Uterus (tissue), 4 donors: ENCODE data around the gene SEMA3E. TPM values are rescaled to one million over a fixed set of nuclear protein-coding genes. Genes with fewer than 3 reads are reported as not detected.

Experiments used
- DNase-seq, 2 donors: peaks; one replicate each; pipeline ENCODE4 v3.0.0-alpha.2; 2019 to 2020
- H3K27ac ChIP-seq, 2 donors: fragments of 200-600 bp; sonication (generic); 1 replicate in 1 of 2; 2 replicates in 1 of 2; pipeline ENCODE4 v1.5.1; 2016 to 2018
- H3K27me3 ChIP-seq, 2 donors: fragments of 200-600 bp; sonication (generic); one replicate each; pipeline ENCODE4 v1.5.1; 2018 to 2019; ENCODE audit warnings: control low read depth in 1 of 2
- H3K36me3 ChIP-seq, 2 donors: fragments of 200-600 bp; sonication (generic); one replicate each; pipeline ENCODE4 v1.5.1; 2019; ENCODE audit warnings: control low read depth in 1 of 2
- H3K4me1 ChIP-seq, 2 donors: fragments of 200-600 bp; sonication (generic); one replicate each; pipeline ENCODE4 v1.5.1; 2018 to 2019; ENCODE audit warnings: control low read depth in 1 of 2
- H3K4me3 ChIP-seq, 2 donors: fragments of 200-600 bp; sonication (generic); 1 replicate in 1 of 2; 2 replicates in 1 of 2; pipeline ENCODE4 v1.5.1; 2018 to 2019; ENCODE audit warnings: mild to moderate bottlenecking in 1 of 2
- H3K9me3 ChIP-seq, 2 donors: fragments of 200-600 bp; sonication (generic); one replicate each; pipeline ENCODE4 v1.5.1; 2019; ENCODE audit warnings: control low read depth in 1 of 2
- CTCF ChIP-seq, 4 experiments: fragments of 200-600 bp in 2 of 4; fragments of 450-650 bp in 2 of 4; sonication (generic) in 2 of 4; IDR thresholded peaks; one replicate each; pipeline ENCODE4 v1.5.1; 2016 to 2019; ENCODE audit warnings: antibody characterized with exemption in 4 of 4, mild to moderate bottlenecking in 2 of 4, moderate library complexity in 1 of 4
- POLR2A ChIP-seq, 2 donors: fragments of 450-650 bp; IDR thresholded peaks; one replicate each; pipeline ENCODE4 v1.6.1; 2016; ENCODE audit warnings: antibody characterized with exemption in 2 of 2, mild to moderate bottlenecking in 1 of 2, moderate library complexity in 1 of 2
- intact Hi-C: fragments of 100-400 bp; cut with DNase I; formaldehyde crosslinking; loops from one replicate; pipeline ENCODE4 v1.15.1; 2023; ENCODE audit warnings: low total_unique reads
- total RNA-seq, 4 donors: library from RNA; depleted of rRNA in 3 of 4; stranded (reverse); fragments of >200 nt in 3 of 4; gene quantifications; one replicate each; pipeline versions ENCODE4 v1.1.0 to v1.2.4, GENCODE V29; 2014 to 2023
- donor health status: DM: yes; HTN: yes; CAD: no.

Gene SEMA3E
- total RNA-seq, 4 donors from 2014 or later, result 0.77 to 15.8 (median 2.2) TPM

GRCh38 chr7:83629117-83629880, 19.6 kb downstream of the SEMA3E start:
- peaks cover 0 to 3% of the 10 kb centered on the region in 2 donors for H3K27me3 ChIP-seq
- H3K27ac ChIP-seq, result no peak overlapping the region
- H3K9me3 ChIP-seq, result no peaks in the 10 kb centered on the region
- H3K36me3 ChIP-seq, result no peaks in the 10 kb centered on the region
- H3K4me1 ChIP-seq, result no peaks in the 10 kb centered on the region
- DNase-seq, result no peak
- no peak overlapping the region for H3K4me3 ChIP-seq
- TF ChIP-seq POLR2A (IDR thresholded peaks at IDR 0.05), result no peak
- TF ChIP-seq CTCF (IDR thresholded peaks at IDR 0.05), result no peak
- intact Hi-C loops, result no loop called here

GRCh38 chr7:83617858-83618257, 31.1 kb downstream of the SEMA3E start:
- intact Hi-C loops, result no loop called here
- Histone ChIP-seq H3K4me1 (no peaks in the 10 kb centered on the region), H3K27me3 (no peaks in the 10 kb centered on the region), H3K36me3 (no peaks in the 10 kb centered on the region), H3K27ac (no peak overlapping the region), H3K4me3 (no peak overlapping the region), H3K9me3 (no peaks in the 10 kb centered on the region)
- TF ChIP-seq CTCF (IDR thresholded peaks at IDR 0.05), result no peak
- TF ChIP-seq POLR2A (IDR thresholded peaks at IDR 0.05), result no peak
- DNase-seq, result no peak

- H3K4me3 ChIP-seq, result no peak overlapping the region
- TF ChIP-seq POLR2A (IDR thresholded peaks at IDR 0.05), result no peak
- TF ChIP-seq CTCF (IDR thresholded peaks at IDR 0.05), result no peak
- H3K4me1 ChIP-seq, result no peaks in the 10 kb centered on the region
- intact Hi-C loops, result no loop called here
- no peaks in the 10 kb centered on the region for H3K9me3 ChIP-seq
- no peaks in the 10 kb centered on the region for H3K36me3 ChIP-seq
- H3K27me3 ChIP-seq, result no peaks in the 10 kb centered on the region
- no peak for DNase-seq
- no peak overlapping the region for H3K27ac ChIP-seq
Observed at GRCh38 chr7:83614112-83614511, 34.8 kb downstream of the SEMA3E start.

- TF ChIP-seq POLR2A (IDR thresholded peaks at IDR 0.05) (no peak), CTCF (IDR thresholded peaks at IDR 0.05) (no peak)
- H3K4me1 ChIP-seq, result no peaks in the 10 kb centered on the region
- intact Hi-C loops, result no loop called here
Observed at GRCh38 chr7:83613232-83613631, 35.7 kb downstream of the SEMA3E start.

GRCh38 chr7:83611776-83612175, 37.2 kb downstream of the SEMA3E start:
- Histone ChIP-seq H3K4me1 (no peaks in the 10 kb centered on the region), H3K9me3 (no peaks in the 10 kb centered on the region)
- intact Hi-C loops, result no loop called here

More at GRCh38 chr7:83613232-83613631, 35.7 kb downstream of the SEMA3E start:
- H3K9me3 ChIP-seq, result no peaks in the 10 kb centered on the region
- H3K27me3 ChIP-seq, result no peaks in the 10 kb centered on the region
- H3K36me3 ChIP-seq, result no peaks in the 10 kb centered on the region
- no peak for DNase-seq
- H3K4me3 ChIP-seq, result no peak overlapping the region
- H3K27ac ChIP-seq, result no peak overlapping the region

More at GRCh38 chr7:83611776-83612175, 37.2 kb downstream of the SEMA3E start:
- TF ChIP-seq CTCF (IDR thresholded peaks at IDR 0.05) (no peak), POLR2A (IDR thresholded peaks at IDR 0.05) (no peak)
- Histone ChIP-seq H3K27me3 (no peaks in the 10 kb centered on the region), H3K27ac (no peak overlapping the region), H3K36me3 (no peaks in the 10 kb centered on the region), H3K4me3 (no peak overlapping the region)
- no peak for DNase-seq
